Nephron progenitor cell (in vitro differentiated cells): ENCODE measurements around the gene SMYD5.
"Not testable (repeated sequence)": the region's sequence is repeated elsewhere in the genome, so short reads cannot be mapped to it uniquely, and the experiment has no call there.

Experiments used
- DNase-seq: peaks from one replicate; pipeline ENCODE4 v3.0.0; 2021
- H3K27ac Mint-ChIP-seq: 2 replicates; pipeline ENCODE4 v1.8.0; 2021; ENCODE audit warnings: mild to moderate bottlenecking, moderate library complexity, mixed read lengths
- H3K27me3 Mint-ChIP-seq: 2 replicates; pipeline ENCODE4 v1.8.0; 2021; ENCODE audit warnings: mild to moderate bottlenecking, low read depth, mixed read lengths; ENCODE audit not compliant: poor library complexity
- H3K36me3 Mint-ChIP-seq: 2 replicates; pipeline ENCODE4 v1.8.0; 2021; ENCODE audit warnings: low read depth, mixed read lengths
- H3K4me1 Mint-ChIP-seq: 2 replicates; pipeline ENCODE4 v1.8.0; 2021; ENCODE audit warnings: mixed read lengths
- H3K4me3 Mint-ChIP-seq: 2 replicates; pipeline ENCODE4 v1.8.0; 2021; ENCODE audit warnings: mild to moderate bottlenecking, moderate library complexity, mixed read lengths
- H3K9me3 Mint-ChIP-seq: 2 replicates; pipeline ENCODE4 v1.8.0; 2021; ENCODE audit warnings: mild to moderate bottlenecking, moderate library complexity, mixed read lengths
- TF ChIP-seq, protein P1 (sequence below): fragments of 200-600 bp; sonication (generic); IDR thresholded peaks from 2 replicates; pipeline ENCODE4 v1.5.0; 2021; ENCODE audit warnings: antibody characterized with exemption

Gene SMYD5

DNA sequence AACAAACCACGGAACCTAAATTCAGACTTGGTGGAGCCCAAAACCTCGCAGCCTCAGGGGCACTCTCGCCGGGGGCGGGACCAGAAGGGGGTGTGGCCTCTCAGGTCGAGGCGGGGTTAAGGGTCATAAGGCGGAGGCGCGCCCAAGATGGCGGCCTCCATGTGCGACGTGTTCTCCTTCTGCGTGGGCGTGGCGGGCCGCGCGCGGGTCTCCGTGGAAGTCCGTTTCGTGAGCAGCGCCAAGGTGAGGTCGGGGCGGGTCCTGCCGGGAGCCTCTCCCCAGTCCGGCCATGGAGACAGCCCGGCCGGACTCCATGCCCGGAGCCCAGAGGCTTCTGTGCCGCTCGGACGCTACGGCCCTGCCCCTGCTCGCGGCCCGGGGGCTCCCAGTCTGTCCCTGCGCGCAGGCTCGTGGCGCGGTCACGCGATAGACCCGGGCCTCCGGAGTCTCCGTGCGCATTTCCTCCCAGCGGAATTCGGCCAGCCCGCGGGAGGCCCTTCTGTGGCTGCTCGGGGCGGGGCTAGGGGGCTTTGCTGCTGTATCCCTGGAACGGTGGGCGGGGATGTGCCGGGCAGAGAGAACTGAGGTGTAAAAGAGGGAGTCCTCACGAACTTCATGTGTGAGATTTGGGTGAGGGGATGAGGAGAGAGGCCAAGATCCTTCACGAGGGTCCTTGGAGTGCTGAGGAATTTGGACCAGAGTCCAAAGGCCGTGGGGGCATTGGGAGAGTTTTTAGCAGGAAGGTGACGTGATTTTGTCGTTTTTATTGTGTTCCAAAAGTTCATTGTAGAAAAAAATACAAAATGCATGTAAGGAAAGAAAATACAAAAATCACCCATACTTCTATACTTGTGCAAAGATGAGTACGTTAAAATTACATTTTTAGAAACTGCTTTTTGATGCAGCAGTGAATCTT, at the start of gene SMYD5:
SMYD5 (plus strand) TSS at position 126 of the 916 bp plus-strand sequence; CDS start at position 148, 22 bp downstream.
- peak; percentile 91 for DNase-seq
- H3K9me3 Mint-ChIP-seq, result no peaks in the 10 kb centered on the region
- TF ChIP-seq, protein P1, sequence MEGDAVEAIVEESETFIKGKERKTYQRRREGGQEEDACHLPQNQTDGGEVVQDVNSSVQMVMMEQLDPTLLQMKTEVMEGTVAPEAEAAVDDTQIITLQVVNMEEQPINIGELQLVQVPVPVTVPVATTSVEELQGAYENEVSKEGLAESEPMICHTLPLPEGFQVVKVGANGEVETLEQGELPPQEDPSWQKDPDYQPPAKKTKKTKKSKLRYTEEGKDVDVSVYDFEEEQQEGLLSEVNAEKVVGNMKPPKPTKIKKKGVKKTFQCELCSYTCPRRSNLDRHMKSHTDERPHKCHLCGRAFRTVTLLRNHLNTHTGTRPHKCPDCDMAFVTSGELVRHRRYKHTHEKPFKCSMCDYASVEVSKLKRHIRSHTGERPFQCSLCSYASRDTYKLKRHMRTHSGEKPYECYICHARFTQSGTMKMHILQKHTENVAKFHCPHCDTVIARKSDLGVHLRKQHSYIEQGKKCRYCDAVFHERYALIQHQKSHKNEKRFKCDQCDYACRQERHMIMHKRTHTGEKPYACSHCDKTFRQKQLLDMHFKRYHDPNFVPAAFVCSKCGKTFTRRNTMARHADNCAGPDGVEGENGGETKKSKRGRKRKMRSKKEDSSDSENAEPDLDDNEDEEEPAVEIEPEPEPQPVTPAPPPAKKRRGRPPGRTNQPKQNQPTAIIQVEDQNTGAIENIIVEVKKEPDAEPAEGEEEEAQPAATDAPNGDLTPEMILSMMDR, result no peak
- peaks cover 42% of the 10 kb centered on the region for H3K4me1 Mint-ChIP-seq
- H3K4me3 Mint-ChIP-seq, result peak within 1 kb of the TSS; percentile 96
- peak within 1 kb of the TSS; percentile 91 for H3K27ac Mint-ChIP-seq
- H3K27me3 Mint-ChIP-seq, result peaks cover 6% of the 10 kb centered on the region
- no peaks in the 10 kb centered on the region for H3K36me3 Mint-ChIP-seq

DNA sequence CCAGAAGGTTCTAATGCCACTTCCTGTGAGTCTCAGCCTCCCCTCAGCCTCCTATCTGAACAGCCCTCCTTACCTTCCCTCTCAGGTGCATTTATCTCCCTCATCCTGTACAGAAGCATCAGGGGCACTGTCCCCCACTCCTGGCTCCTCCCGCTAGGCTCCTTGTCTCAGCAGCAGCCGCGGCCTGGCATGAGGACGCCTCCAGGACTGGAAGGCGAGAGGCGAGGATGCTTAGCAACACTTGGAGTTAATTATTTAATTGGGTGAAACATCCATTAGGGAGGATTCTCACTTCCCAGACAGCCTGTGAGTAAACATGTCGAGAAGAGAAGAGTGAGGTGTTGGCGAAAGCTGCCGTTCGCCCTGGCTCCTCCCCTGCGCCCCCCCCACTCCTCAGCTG, 48.1 kb upstream of the SMYD5 start:
- not testable (repeated sequence) for DNase-seq

DNA sequence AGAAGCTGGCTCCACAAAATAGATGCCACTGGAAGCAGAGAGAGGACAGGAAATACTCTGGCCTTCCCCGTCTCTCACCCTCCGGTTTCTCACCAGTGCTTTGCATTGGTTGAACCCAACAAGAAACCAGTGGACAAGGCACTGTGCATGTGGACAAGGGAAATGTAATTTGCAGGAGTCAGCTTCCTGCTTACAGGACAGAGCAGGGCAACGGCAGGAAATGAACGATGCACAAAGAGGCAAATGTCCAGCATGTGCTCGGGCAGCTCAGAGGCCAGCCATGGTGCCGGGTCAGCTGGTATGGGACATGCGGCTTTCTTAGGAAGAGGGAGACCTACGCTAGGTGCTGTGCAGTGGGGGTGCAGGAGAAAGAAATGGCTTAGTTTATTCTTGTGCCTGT, 47.2 kb upstream of the SMYD5 start:
- H3K4me3 Mint-ChIP-seq, H3K36me3 Mint-ChIP-seq, H3K4me1 Mint-ChIP-seq, H3K27ac Mint-ChIP-seq, DNase-seq, H3K9me3 Mint-ChIP-seq: not testable (repeated sequence)
- peaks cover 17% of the 10 kb centered on the region for H3K27me3 Mint-ChIP-seq

More for the DNA sequence above, 48.1 kb upstream of the SMYD5 start:
- H3K27ac Mint-ChIP-seq, H3K9me3 Mint-ChIP-seq, H3K4me1 Mint-ChIP-seq, H3K4me3 Mint-ChIP-seq, H3K36me3 Mint-ChIP-seq: not testable (repeated sequence)
- H3K27me3 Mint-ChIP-seq, result peaks cover 14% of the 10 kb centered on the region

DNA sequence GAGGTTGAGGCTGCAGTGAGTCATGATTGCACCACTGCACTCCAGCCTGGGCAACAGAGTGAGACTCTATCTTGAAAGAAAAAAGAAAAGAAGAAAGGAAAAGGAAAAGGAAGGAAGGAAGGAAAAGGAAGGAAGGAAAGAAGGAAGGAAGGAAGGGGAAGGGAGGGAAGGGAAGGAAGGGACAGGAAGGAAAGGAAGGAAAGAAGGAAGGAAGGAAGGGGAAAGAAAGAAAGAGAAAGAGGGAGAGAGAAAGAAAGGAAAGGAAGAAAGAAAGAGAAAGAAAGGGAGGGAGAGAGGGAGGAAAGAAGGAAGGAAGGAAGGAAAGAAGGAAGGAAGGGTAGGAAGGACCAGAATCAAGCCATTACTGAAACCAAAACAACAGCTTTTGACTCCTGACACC, 45.7 kb upstream of the SMYD5 start:
- DNase-seq, H3K27ac Mint-ChIP-seq, H3K9me3 Mint-ChIP-seq, H3K4me1 Mint-ChIP-seq, H3K36me3 Mint-ChIP-seq, H3K4me3 Mint-ChIP-seq: not testable (repeated sequence)
- H3K27me3 Mint-ChIP-seq, result peaks cover 26% of the 10 kb centered on the region

DNA sequence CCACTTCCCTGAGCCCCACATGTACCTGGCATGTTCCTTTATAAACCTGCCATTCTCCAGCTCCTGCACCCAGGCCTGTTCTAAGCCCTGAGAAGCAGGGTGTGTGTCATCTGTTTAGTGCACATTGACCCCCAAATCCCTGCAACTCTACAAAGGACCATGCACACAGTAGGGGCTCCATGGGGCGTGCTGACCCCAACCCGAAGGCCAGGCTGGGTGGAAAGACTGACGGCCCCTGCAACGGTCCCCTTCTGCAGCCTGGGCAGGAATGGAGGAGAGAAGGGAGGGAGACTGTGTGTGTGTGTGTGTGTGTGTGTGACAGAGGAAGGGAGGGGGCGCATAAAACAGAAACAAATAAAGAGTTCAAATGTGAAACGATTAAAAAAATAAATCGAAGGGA, 43.7 kb upstream of the SMYD5 start:
- not testable (repeated sequence) for H3K36me3 Mint-ChIP-seq, DNase-seq, H3K27ac Mint-ChIP-seq, H3K4me3 Mint-ChIP-seq, H3K9me3 Mint-ChIP-seq
- Mint-ChIP-seq H3K27me3 (peaks cover 40% of the 10 kb centered on the region), H3K4me1 (peaks cover 16% of the 10 kb centered on the region)

DNA sequence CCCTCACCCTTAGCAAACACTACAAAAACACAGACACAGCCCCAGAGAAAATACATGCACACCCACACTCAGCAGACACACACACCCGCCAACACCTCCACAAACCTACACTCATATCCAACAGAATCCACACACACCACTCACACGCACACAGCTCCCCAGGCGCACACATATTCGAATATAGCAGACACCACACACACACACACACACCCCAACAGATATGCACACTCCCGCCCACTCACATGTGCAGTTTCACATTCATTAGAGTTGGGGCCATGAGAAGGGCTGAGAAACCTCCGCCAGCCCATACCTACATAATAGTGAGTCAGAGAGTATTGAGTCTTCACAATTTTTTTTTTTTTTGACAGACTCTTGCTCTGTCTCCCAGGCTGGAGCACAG, 41.1 kb upstream of the SMYD5 start:
- Mint-ChIP-seq H3K36me3 (no peaks in the 10 kb centered on the region), H3K27ac (no peak overlapping the region), H3K9me3 (no peaks in the 10 kb centered on the region), H3K4me3 (no peak overlapping the region), H3K4me1 (peaks cover 28% of the 10 kb centered on the region), H3K27me3 (peaks cover 66% of the 10 kb centered on the region)
- TF ChIP-seq, protein P1, result no peak
- no peak for DNase-seq

DNA sequence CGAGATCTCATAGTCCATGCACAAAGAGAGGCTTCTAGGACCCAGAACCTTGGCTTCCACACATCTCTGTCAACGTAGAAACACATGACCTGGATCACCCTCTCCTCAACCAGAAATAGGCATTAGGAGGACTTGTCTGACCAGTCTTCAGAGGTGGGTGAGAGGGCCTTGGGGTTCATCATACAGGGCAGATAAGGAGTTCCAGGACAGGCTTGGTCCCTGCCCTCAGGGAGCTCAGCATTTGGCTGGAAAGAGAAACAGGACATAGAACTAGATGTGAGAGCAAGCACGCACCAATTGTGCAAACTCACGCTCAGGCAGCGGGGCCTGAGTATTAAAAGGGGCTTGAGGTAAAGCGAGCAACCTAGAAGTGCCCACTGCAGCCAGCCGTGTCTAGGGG, 40.3 kb upstream of the SMYD5 start:
- H3K4me3 Mint-ChIP-seq, result no peak overlapping the region
- no peaks in the 10 kb centered on the region for H3K9me3 Mint-ChIP-seq
- H3K4me1 Mint-ChIP-seq, result peaks cover 28% of the 10 kb centered on the region
- TF ChIP-seq, protein P1, result no peak
- H3K27ac Mint-ChIP-seq, result no peak overlapping the region
- H3K36me3 Mint-ChIP-seq, result no peaks in the 10 kb centered on the region
- DNase-seq, result no peak
- peaks cover 70% of the 10 kb centered on the region for H3K27me3 Mint-ChIP-seq

DNA sequence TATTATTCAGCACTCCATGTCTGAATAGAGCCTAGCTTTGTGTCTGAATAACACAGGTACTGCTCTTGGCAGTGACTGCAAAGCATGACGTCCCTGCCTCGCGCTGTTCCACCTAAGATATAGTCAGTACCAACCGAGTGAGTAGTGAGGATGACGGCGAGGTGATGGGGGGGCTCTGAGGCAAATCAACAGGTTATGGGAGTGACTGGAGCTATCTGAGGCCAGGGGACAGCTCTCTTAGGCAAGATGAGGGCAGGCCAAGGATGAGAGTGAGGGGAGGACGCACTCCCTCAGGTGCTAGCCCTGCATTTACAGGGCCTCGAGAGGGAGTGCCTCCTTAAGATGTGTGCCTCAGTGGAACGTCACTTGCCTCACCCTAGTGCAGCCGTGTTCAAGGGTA, 39.8 kb upstream of the SMYD5 start:
- H3K27me3 Mint-ChIP-seq, result peaks cover 75% of the 10 kb centered on the region
- TF ChIP-seq, protein P1, result no peak
- H3K4me1 Mint-ChIP-seq, result peaks cover 28% of the 10 kb centered on the region
- no peak overlapping the region for H3K4me3 Mint-ChIP-seq
- H3K27ac Mint-ChIP-seq, result no peak overlapping the region
- no peak for DNase-seq
- H3K9me3 Mint-ChIP-seq, result no peaks in the 10 kb centered on the region
- H3K36me3 Mint-ChIP-seq, result no peaks in the 10 kb centered on the region
